Thyroid gland (tissue), 4 donors: ENCODE results near the gene GTF2F2.

Experiments
- POLR2A ChIP-seq, 2 donors: fragments of 450-650 bp; IDR thresholded peaks; one replicate each; pipeline ENCODE4 v1.6.1; 2017; ENCODE audit warnings: antibody characterized with exemption in 2 of 2, mild to moderate bottlenecking in 2 of 2, moderate library complexity in 1 of 2
- TF ChIP-seq, protein P1 (sequence below), 6 experiments: fragments of 200-600 bp in 3 of 6; fragments of 450-650 bp in 3 of 6; sonication (generic) in 3 of 6; IDR thresholded peaks; one replicate each; pipeline ENCODE4 v1.5.1; 2016 to 2019; ENCODE audit warnings: antibody characterized with exemption in 6 of 6, mild to moderate bottlenecking in 2 of 6, inconsistent platforms in 1 of 6, moderate library complexity in 1 of 6

DNA sequence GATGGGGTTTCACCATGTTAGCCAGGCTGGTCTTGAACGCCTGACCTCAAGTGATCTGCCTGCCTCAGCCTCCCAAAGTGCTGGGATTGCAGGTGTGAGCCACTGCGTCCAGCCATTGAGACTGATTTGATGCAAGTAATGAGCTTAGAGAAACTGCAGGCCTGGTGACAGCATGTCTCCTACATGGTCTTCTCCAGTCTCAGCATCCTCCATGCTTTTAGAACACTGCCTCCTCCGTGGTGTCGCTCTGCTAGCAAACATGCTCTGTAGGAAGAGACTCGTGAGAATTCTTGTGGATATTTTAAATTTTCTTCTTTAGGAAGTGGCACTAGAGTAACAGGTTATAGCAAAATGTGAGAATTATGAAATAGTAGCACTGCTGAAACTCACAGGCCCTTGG is 183.6 kb downstream of the GTF2F2 start:
- TF ChIP-seq POLR2A (IDR thresholded peaks at IDR 0.05), result no peak
- TF ChIP-seq, protein P1, sequence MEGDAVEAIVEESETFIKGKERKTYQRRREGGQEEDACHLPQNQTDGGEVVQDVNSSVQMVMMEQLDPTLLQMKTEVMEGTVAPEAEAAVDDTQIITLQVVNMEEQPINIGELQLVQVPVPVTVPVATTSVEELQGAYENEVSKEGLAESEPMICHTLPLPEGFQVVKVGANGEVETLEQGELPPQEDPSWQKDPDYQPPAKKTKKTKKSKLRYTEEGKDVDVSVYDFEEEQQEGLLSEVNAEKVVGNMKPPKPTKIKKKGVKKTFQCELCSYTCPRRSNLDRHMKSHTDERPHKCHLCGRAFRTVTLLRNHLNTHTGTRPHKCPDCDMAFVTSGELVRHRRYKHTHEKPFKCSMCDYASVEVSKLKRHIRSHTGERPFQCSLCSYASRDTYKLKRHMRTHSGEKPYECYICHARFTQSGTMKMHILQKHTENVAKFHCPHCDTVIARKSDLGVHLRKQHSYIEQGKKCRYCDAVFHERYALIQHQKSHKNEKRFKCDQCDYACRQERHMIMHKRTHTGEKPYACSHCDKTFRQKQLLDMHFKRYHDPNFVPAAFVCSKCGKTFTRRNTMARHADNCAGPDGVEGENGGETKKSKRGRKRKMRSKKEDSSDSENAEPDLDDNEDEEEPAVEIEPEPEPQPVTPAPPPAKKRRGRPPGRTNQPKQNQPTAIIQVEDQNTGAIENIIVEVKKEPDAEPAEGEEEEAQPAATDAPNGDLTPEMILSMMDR (IDR thresholded peaks at IDR 0.05), result no peak
